Dedifferentiated amniotic fluid mesenchymal stem cell (primary cell): ENCODE results near the gene GALNTL6.

Experiments used
- DNase-seq: peaks from one replicate; pipeline ENCODE4 v3.0.0-alpha.2; 2016; ENCODE audit errors: extremely low spot score

GALNTL6 gene

GRCh38 chr4:172982151-172982590 is 1169.0 kb downstream of the GALNTL6 start:
- DNase-seq, result peak; percentile 79

GRCh38 chr4:172983014-172983413 is 1169.8 kb downstream of the GALNTL6 start:
- DNase-seq, result no peak

DNA sequence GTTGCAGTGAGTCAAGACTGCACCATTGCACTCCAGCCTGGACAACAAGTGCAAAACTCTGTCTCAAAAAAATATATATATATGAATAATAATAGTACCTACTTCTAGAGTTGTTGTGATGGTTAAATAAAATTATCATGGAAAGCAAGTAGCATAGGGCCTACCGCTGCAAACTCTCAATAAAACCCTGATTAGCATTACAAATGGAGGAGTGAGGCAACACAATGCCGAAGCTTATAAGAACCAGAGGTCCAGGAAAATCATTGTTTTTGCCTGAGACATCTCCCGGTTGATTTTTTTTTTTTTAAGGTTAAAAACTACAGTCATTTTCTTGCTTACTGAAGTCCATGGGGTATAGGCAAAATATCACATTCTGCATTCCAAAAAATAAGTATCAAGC is 1170.4 kb downstream of the GALNTL6 start:
- DNase-seq, result no peak

DNA sequence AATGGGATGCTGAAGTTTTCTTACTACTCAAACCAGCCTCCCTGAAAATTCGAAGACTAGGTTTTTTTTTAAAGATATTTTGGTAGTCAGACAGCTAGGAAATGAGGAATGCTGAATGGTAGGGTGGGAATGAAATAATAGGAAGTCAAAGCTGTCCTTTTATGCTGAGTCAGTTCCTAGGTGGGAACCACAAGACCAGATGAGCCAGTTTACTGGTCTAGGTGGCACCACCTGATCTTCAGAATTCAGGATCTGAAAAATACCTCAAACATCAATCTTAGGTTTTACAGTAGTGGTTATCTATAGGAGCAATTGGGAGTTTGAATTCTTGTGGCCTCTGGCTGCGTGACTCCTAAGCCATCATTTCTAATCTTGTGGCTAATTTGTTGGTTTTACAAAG is 1172.3 kb downstream of the GALNTL6 start:
- DNase-seq, result no peak

DNA sequence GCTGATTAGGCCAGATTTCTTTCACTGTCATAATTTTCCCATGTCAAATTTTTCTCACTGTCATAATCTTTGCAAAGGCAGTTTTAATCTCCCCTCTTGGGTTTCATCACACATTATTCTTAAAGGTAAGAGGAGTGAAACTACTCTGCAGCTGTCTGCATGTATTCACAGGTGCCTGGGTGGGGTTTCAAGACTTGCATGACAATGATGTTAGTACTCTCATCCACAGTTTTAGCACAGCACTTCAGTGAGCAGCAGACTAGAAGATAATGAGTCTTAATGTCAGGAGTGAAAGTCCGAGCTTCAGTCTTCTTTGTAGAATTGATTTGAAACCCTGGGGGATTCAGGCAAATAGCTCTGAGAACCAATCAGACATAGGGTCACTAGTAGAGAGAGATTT is 1172.9 kb downstream of the GALNTL6 start:
- DNase-seq, result no peak

DNA sequence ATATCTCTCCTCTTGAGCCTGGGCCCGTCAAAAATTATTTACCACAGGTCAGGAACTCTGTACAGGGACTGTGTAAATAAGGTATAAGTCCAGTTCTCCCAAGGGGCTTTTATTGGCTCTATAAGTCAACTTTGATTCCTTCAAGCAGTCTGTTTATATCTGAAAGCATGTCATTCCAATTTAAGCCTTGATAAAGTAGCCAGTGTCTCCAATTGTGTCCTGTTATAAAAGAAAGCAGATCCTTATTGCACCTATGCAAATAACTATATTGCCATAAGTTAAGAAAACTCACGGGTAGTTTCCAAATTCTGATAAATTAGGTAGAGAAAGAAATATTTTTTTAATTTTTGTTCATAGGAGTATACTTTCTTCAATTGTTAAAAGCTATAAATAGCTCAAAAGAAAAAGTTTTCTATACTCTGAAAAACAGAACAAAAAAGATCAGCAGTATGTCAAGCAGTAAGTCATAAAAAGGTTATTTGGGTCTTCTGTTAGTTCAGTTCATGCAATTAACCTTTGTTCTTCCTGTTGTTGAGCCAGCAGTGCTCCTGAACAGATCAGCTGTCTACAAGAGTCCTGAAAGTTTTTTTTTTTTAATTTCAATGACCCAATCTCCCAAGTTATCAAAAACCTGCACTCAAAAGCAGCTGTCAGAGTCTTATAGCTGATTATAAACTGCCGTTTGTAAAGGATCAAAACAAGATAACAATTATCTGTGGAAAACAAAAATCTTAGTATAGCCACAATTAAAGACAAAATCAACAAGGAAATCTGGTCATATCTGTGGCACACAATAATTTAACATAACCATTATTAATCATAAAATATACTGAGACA is 1177.0 kb downstream of the GALNTL6 start:
- no peak for DNase-seq

- no peak for DNase-seq
Measured at GRCh38 chr4:172992648-172993378, 1179.6 kb downstream of the GALNTL6 start.

DNA sequence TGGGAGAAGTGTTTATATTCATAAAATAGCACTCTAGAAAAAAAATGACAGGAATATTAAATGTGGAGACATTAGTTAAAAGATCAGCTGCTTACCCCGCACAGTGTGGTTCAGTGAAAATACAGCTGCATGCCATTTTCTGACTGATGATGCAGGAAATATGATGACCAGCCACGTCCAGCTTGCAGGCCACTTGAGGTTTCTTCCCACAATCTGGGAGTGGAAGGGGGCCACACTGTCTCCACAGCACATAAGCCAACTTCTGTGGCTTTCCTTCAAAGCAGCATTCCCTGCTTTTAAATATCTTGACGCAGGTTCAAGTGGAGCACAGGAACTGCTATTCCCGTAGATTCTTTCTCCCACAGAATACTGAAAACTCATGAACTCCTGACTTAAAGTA is 1182.0 kb downstream of the GALNTL6 start:
- no peak for DNase-seq

GRCh38 chr4:172995704-172996103 is 1182.5 kb downstream of the GALNTL6 start:
- no peak for DNase-seq

- peak; percentile 59 for DNase-seq
Measured at GRCh38 chr4:172996571-172997216, 1183.5 kb downstream of the GALNTL6 start.

GRCh38 chr4:172997217-172997609 is 1184.0 kb downstream of the GALNTL6 start:
- no peak for DNase-seq

GRCh38 chr4:172997856-172998255 is 1184.7 kb downstream of the GALNTL6 start:
- DNase-seq, result no peak

DNA sequence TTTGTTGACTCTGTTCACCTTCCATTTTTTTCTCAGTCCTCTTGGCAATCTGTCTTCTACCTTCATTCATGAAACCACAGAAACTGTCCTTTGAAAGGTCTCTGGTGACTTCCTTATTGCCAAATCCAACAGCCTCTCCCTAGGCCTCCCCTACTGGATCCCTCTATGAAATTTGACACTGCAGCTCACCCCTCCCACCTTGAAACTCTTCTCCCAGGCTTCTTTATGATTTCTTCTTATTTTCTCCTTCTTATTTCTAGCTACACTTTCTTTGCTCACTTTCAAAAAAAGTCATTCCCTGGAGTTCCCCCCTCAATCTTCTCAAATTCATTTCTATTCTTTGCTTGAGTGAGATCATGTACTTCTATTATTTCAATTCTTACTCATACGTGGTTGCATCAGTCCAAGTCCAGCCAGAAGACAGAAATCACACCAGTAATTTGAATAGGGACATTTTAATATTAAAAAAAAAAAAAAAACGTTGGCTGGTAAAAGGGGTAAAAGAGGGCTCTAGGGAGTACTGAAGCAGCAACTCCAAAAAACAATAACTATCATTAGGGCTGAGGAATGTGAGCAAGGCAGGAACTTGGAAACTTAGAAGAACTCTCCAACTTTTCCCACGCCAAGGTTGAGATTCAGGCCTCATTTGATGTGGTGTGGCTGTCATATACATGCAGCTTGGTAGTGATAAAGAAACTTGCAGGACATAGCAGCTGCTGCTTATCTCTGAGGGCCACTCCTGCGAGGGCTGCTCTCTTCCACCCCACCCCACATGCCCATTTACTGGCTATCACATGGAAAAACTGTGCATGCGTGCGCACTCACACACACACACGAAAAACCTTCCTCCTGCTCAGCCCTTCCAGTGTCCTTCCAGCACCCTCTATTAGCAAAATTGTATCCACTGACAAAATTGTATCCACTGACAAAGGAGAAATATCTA is 1185.6 kb downstream of the GALNTL6 start:
- DNase-seq, result peak; percentile 81

- DNase-seq, result no peak
Measured at GRCh38 chr4:173001571-173001970, 1188.4 kb downstream of the GALNTL6 start.

- DNase-seq, result no peak
Measured at GRCh38 chr4:173002830-173003561, 1189.8 kb downstream of the GALNTL6 start.

GRCh38 chr4:173005912-173006633 is 1192.9 kb downstream of the GALNTL6 start:
- no peak for DNase-seq

DNA sequence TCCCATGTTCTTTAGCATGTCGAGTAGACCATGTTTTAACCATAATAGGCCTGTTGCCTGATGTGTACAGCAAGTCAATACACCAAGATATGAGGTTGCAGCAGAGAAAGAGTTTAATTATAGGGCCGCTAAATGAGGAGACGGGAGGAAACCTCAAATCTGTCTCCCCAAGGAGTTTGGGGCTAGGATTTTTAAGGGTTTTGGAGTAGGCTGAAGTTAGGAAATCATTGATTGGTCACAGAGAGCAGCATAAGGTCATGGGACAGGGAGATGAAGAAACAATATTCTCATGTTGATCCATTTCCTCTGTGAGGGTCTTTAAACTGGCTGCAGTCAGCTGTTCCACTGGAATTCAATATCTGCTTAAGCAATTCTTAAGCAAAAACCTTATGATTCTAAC is 1195.2 kb downstream of the GALNTL6 start:
- DNase-seq, result no peak

- DNase-seq, result no peak
Measured at GRCh38 chr4:173009129-173009823, 1196.1 kb downstream of the GALNTL6 start.

- no peak for DNase-seq
Measured at GRCh38 chr4:173012608-173013007, 1199.4 kb downstream of the GALNTL6 start.
